Activated T-cell treated with anti-CD3 and anti-CD28 coated beads, Interleukin-2, amount 50 U/mL, for 24 hours (primary cell): Measurements from ENCODE around the gene OVCH2.
"Not testable (repeated sequence)": the region's sequence is repeated elsewhere in the genome, so short reads cannot be mapped to it uniquely, and the experiment has no call there.

Source experiments
- DNase-seq: peaks from one replicate; pipeline ENCODE4 v3.0.0-alpha.2; 2020
- H3K27ac Mint-ChIP-seq: 2 replicates; pipeline ENCODE4 v1.8.0; 2020; ENCODE audit warnings: mild to moderate bottlenecking, mixed read lengths
- H3K27me3 Mint-ChIP-seq: 2 replicates; pipeline ENCODE4 v1.8.0; 2020; ENCODE audit warnings: mixed read lengths
- H3K36me3 Mint-ChIP-seq: 2 replicates; pipeline ENCODE4 v1.8.0; 2020; ENCODE audit warnings: low read depth, mixed read lengths
- H3K4me1 Mint-ChIP-seq: 2 replicates; pipeline ENCODE4 v1.8.0; 2020; ENCODE audit warnings: low read depth, mixed read lengths
- H3K4me3 Mint-ChIP-seq: 2 replicates; pipeline ENCODE4 v1.8.0; 2020; ENCODE audit warnings: mild to moderate bottlenecking, moderate library complexity, mixed read lengths
- H3K9me3 Mint-ChIP-seq: 2 replicates; pipeline ENCODE4 v1.8.0; 2020; ENCODE audit warnings: mixed read lengths

The OVCH2 gene

GRCh38 chr11:7664867-7665266, 41.4 kb downstream of the OVCH2 start:
- no peak for DNase-seq
- H3K4me3 Mint-ChIP-seq, result no peak overlapping the region
- peaks cover 8% of the 10 kb centered on the region for H3K27me3 Mint-ChIP-seq
- H3K4me1 Mint-ChIP-seq, result no peaks in the 10 kb centered on the region
- no peak overlapping the region for H3K27ac Mint-ChIP-seq
- peaks cover 2% of the 10 kb centered on the region for H3K36me3 Mint-ChIP-seq
- H3K9me3 Mint-ChIP-seq, result no peaks in the 10 kb centered on the region

DNA sequence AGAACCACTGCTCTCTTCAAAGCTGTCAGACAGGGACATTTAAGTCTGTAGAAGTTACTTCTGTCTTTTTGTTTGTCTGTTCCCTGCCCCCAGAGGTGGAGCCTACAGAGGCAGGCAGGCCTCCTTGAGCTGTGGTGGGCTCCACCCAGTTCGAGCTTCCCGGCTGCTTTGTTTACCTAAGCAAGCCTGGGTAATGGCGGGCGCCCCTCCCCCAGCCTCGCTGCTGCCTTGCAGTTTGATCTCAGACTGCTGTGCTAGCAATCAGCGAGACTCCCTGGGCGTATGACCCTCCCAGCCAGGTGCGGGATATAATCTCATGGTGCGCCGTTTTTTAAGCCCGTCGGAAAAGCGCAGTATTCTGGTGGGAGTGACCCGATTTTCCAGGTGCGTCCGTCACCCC, 42.7 kb downstream of the OVCH2 start:
- not testable (repeated sequence) for H3K4me1 Mint-ChIP-seq, H3K9me3 Mint-ChIP-seq, H3K4me3 Mint-ChIP-seq, H3K27me3 Mint-ChIP-seq, H3K27ac Mint-ChIP-seq, H3K36me3 Mint-ChIP-seq, DNase-seq

GRCh38 chr11:7657306-7658025, 48.8 kb downstream of the OVCH2 start:
- no peaks in the 10 kb centered on the region for H3K9me3 Mint-ChIP-seq
- no peak overlapping the region for H3K4me3 Mint-ChIP-seq
- H3K36me3 Mint-ChIP-seq, result peaks cover 9% of the 10 kb centered on the region
- H3K27me3 Mint-ChIP-seq, result no peaks in the 10 kb centered on the region
- no peak for DNase-seq
- no peak overlapping the region for H3K27ac Mint-ChIP-seq
- H3K4me1 Mint-ChIP-seq, result no peaks in the 10 kb centered on the region

- H3K4me3 Mint-ChIP-seq, result no peak overlapping the region
- DNase-seq, result no peak
- H3K27ac Mint-ChIP-seq, result no peak overlapping the region
- H3K27me3 Mint-ChIP-seq, result no peaks in the 10 kb centered on the region
- peaks cover 15% of the 10 kb centered on the region for H3K36me3 Mint-ChIP-seq
- no peaks in the 10 kb centered on the region for H3K9me3 Mint-ChIP-seq
- no peaks in the 10 kb centered on the region for H3K4me1 Mint-ChIP-seq
Observed at GRCh38 chr11:7656704-7657103, 49.6 kb downstream of the OVCH2 start.

DNA sequence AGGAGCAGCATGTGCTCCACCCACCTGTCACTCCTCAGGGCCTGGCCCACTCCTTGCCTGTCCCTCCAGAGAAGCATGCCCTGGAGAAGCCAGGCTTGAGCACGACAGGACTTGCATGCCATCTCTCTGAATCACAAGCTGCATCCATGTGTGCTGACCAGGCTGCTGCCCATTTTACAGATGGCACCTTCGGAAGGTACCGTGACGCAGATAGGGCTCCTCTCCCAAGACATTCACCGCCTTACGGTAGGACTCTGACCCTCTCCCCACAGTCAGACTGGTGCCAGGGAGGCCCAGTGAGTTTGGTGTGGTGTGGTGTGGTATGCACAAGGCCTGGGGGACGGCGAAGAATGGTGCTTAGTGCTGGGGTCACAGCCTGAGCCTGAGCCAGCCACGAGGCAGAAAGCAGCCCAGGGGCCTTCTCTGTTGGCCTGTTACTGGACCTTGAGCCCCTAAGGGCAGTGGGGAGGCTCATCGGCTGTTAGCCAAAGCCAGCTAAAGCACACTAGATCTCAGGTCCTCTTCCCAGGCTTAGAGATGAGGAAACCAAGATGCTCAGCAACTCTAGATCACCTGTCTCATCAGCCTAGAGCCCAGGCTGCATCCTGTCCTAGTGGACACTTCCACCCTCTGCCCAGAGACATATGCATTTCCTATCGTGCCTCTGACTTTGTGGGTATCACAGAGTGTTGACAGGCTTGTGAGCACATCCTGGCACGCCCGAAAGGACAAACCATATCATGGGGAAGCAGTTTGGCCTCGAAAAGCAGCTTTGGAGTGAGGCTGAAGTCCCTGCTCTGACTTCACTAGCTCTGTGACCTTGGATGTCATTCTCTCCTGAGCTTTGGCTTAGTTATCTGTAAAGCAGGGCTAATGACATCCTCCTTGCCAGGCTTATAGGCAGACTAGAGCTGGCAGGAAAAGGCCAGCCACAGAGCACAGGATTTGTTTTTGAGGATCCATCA, 50.7 kb downstream of the OVCH2 start:
- H3K36me3 Mint-ChIP-seq, result peaks cover 23% of the 10 kb centered on the region
- DNase-seq, result no peak
- no peak overlapping the region for H3K27ac Mint-ChIP-seq
- H3K9me3 Mint-ChIP-seq, result no peaks in the 10 kb centered on the region
- no peaks in the 10 kb centered on the region for H3K4me1 Mint-ChIP-seq
- no peaks in the 10 kb centered on the region for H3K27me3 Mint-ChIP-seq
- H3K4me3 Mint-ChIP-seq, result no peak overlapping the region

DNA sequence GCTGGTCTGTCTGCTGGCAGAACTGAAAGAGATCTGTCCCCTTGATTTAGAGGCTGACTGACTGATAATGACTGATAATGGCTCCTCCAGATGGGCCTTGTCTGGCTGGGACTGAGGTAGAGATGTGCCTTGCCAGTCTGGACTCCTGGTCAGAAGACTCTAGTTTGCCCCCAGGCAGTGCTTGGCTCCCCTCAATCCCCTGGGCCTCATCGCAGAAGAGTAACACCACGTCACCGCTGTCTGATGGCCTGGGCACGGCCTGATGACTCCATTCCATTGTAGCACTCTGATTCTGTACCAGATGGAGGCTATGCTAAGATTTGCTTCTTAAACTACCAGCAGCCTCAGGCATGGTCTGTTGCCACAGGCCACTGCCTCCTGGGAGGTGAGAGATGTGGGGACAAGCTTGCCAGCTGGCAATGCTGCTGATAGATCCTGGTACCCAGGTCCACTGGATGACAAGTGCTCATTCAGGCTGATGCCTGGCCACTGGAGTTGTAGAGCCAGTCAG, 52.0 kb downstream of the OVCH2 start:
- Mint-ChIP-seq H3K4me1 (no peaks in the 10 kb centered on the region), H3K27me3 (no peaks in the 10 kb centered on the region), H3K27ac (no peak overlapping the region), H3K36me3 (peaks cover 23% of the 10 kb centered on the region), H3K4me3 (no peak overlapping the region), H3K9me3 (no peaks in the 10 kb centered on the region)
- DNase-seq, result no peak

- H3K4me3 Mint-ChIP-seq, result no peak overlapping the region
- no peaks in the 10 kb centered on the region for H3K27me3 Mint-ChIP-seq
- peaks cover 23% of the 10 kb centered on the region for H3K36me3 Mint-ChIP-seq
Observed at GRCh38 chr11:7651700-7652099, 54.6 kb downstream of the OVCH2 start.

DNA sequence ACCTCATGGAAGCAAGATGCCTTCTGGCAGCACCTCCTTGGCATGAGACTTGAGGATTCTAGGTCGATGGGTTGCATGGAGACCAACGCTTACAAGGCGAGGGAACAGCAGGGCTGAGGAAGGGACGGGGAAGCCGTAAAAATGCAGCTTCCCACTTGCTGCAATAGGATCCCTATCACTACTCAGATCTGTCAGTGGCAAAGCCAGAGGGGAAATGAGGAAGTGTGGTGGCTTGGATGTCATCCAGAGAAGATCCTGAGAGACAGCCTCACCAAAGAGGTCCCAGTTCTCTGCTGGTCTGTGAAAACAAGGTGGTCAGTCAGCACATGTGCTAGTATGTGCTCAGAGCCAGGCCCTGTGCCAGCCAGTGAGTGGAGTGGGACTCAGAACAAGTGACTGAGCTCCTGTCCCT, 55.1 kb downstream of the OVCH2 start:
- Mint-ChIP-seq H3K27ac (no peak overlapping the region), H3K9me3 (no peaks in the 10 kb centered on the region), H3K36me3 (peaks cover 23% of the 10 kb centered on the region), H3K4me1 (no peaks in the 10 kb centered on the region), H3K27me3 (no peaks in the 10 kb centered on the region), H3K4me3 (no peak overlapping the region)
- no peak for DNase-seq

More at GRCh38 chr11:7651700-7652099, 54.6 kb downstream of the OVCH2 start:
- Mint-ChIP-seq H3K27ac (no peak overlapping the region), H3K9me3 (no peaks in the 10 kb centered on the region), H3K4me1 (no peaks in the 10 kb centered on the region)
- DNase-seq, result no peak

- peaks cover 19% of the 10 kb centered on the region for H3K36me3 Mint-ChIP-seq
- H3K27ac Mint-ChIP-seq, result no peak overlapping the region
- H3K27me3 Mint-ChIP-seq, result no peaks in the 10 kb centered on the region
- no peaks in the 10 kb centered on the region for H3K4me1 Mint-ChIP-seq
- no peaks in the 10 kb centered on the region for H3K9me3 Mint-ChIP-seq
- no peak overlapping the region for H3K4me3 Mint-ChIP-seq
- DNase-seq, result no peak
Observed at GRCh38 chr11:7648264-7648663, 58.0 kb downstream of the OVCH2 start.

GRCh38 chr11:7646866-7647265, 59.4 kb downstream of the OVCH2 start:
- no peak overlapping the region for H3K4me3 Mint-ChIP-seq
- no peaks in the 10 kb centered on the region for H3K27me3 Mint-ChIP-seq
- H3K9me3 Mint-ChIP-seq, result no peaks in the 10 kb centered on the region
- H3K36me3 Mint-ChIP-seq, result peaks cover 13% of the 10 kb centered on the region
- no peak for DNase-seq
- no peaks in the 10 kb centered on the region for H3K4me1 Mint-ChIP-seq
- no peak overlapping the region for H3K27ac Mint-ChIP-seq

DNA sequence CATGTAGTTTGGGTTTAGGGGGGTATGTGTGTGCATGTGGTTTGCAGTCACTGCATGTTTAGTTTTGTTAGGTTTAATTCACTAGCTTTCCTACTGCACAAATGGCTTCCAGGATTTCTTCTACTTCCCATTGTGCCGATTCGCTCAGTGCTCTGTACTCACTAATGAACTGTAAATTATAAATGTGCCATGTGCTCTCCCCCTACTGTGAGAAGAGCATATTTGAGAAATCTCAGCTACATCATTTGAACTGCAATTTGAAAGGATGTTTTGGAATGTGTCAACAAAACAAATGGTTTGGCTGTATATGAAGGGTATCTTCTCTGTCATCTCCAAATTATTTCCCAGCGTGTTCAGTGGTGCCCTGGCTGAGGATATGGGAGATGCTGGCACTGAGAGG, 61.1 kb downstream of the OVCH2 start:
- Mint-ChIP-seq H3K4me1 (no peaks in the 10 kb centered on the region), H3K27ac (no peak overlapping the region), H3K27me3 (no peaks in the 10 kb centered on the region), H3K4me3 (no peak overlapping the region), H3K9me3 (no peaks in the 10 kb centered on the region), H3K36me3 (peaks cover 10% of the 10 kb centered on the region)
- no peak for DNase-seq

GRCh38 chr11:7643314-7643713, 63.0 kb downstream of the OVCH2 start:
- no peak overlapping the region for H3K4me3 Mint-ChIP-seq
- H3K27ac Mint-ChIP-seq, result no peak overlapping the region
- H3K9me3 Mint-ChIP-seq, result no peaks in the 10 kb centered on the region
- no peaks in the 10 kb centered on the region for H3K4me1 Mint-ChIP-seq
- DNase-seq, result no peak
- no peaks in the 10 kb centered on the region for H3K27me3 Mint-ChIP-seq
- H3K36me3 Mint-ChIP-seq, result peaks cover 10% of the 10 kb centered on the region

- Mint-ChIP-seq H3K27me3 (no peaks in the 10 kb centered on the region), H3K4me3 (no peak overlapping the region), H3K36me3 (peaks cover 10% of the 10 kb centered on the region)
Observed at GRCh38 chr11:7642747-7643146, 63.5 kb downstream of the OVCH2 start.

GRCh38 chr11:7640816-7641215, 65.5 kb downstream of the OVCH2 start:
- DNase-seq, result no peak
- H3K36me3 Mint-ChIP-seq, result peaks cover 10% of the 10 kb centered on the region
- H3K27me3 Mint-ChIP-seq, result no peaks in the 10 kb centered on the region
- H3K4me1 Mint-ChIP-seq, result no peaks in the 10 kb centered on the region
- H3K4me3 Mint-ChIP-seq, result no peak overlapping the region
- H3K27ac Mint-ChIP-seq, result no peak overlapping the region
- H3K9me3 Mint-ChIP-seq, result no peaks in the 10 kb centered on the region

More at GRCh38 chr11:7642747-7643146, 63.5 kb downstream of the OVCH2 start:
- Mint-ChIP-seq H3K27ac (no peak overlapping the region), H3K4me1 (no peaks in the 10 kb centered on the region), H3K9me3 (no peaks in the 10 kb centered on the region)
- DNase-seq, result no peak

- H3K27me3 Mint-ChIP-seq, result no peaks in the 10 kb centered on the region
- no peak for DNase-seq
- no peaks in the 10 kb centered on the region for H3K4me1 Mint-ChIP-seq
- no peak overlapping the region for H3K4me3 Mint-ChIP-seq
- no peaks in the 10 kb centered on the region for H3K9me3 Mint-ChIP-seq
- H3K27ac Mint-ChIP-seq, result no peak overlapping the region
- peaks cover 10% of the 10 kb centered on the region for H3K36me3 Mint-ChIP-seq
Observed at GRCh38 chr11:7639643-7640025, 66.6 kb downstream of the OVCH2 start.
